Fibroblast of the aortic adventitia (primary cell): ENCODE data around the gene ACTR10. TPM values are rescaled to one million over a fixed set of nuclear protein-coding genes. Genes with fewer than 3 reads are reported as not detected.
A peak's percentile ranks its signal among the peaks of the same experiment; 100 is the strongest.

Source experiments
- DNase-seq: peaks from one replicate; pipeline ENCODE4 v3.0.0-alpha.2; 2010; ENCODE audit warnings: low read depth
- H3K4me3 ChIP-seq: 2 replicates; pipeline ENCODE4 v1.5.1; 2011; ENCODE audit warnings: low read depth, mild to moderate bottlenecking, control low read depth, low read length, moderate library complexity
- total RNA-seq: library from RNA; depleted of rRNA; stranded (reverse); fragments of >200 nt; gene quantifications from 2 replicates; pipeline ENCODE4 v1.2.3, GENCODE V29; 2012; ENCODE audit warnings: low replicate concordance
- TF ChIP-seq, protein P1 (sequence below): IDR thresholded peaks from 2 replicates; pipeline ENCODE4 v1.5.1; 2011; ENCODE audit warnings: mild to moderate bottlenecking, low read length, control low read depth, inconsistent platforms; ENCODE audit not compliant: insufficient read depth

ACTR10 gene
- total RNA-seq, 1 donor = 92.7 TPM

DNA sequence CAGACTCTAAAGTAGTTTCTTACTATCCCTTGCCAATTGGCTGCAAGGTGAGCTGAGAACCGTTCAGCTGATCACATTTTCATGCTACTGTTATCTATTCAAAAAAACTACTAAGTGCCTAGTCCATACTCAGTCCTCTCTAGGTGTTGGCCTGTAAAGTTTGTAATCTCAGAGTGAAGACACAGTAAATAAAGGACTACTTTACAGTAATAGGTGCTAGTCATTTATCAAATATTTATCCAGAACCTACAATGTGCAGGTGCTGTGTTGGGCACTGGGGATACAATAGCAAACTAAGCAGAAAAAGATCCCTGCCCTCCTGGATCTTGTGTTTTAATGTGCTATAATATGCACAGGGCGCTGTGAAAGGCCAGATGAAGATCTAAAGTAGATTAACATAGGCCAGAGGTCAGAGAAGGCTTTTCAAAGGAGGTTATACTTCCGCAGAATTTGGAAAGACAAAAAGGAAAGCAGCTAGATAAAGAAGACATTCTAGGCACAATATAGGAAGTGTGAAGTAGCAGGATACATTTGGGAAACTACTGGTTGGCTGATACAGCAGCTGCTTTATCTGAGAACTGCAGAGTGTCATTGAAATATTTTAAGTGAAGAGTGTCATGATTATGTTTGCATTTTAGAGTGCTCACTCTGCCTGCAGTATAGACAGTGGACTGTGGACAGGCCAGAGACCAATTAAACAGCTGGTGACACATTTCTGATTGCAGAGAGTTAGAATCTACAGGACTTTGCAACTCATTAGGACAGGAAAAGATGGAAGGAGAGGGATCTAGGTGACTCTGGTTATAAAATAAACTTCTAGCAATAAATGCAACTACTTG is 8.0 kb upstream of the ACTR10 start:
- no peak for DNase-seq
- H3K4me3 ChIP-seq = no peak overlapping the region
- TF ChIP-seq, protein P1, sequence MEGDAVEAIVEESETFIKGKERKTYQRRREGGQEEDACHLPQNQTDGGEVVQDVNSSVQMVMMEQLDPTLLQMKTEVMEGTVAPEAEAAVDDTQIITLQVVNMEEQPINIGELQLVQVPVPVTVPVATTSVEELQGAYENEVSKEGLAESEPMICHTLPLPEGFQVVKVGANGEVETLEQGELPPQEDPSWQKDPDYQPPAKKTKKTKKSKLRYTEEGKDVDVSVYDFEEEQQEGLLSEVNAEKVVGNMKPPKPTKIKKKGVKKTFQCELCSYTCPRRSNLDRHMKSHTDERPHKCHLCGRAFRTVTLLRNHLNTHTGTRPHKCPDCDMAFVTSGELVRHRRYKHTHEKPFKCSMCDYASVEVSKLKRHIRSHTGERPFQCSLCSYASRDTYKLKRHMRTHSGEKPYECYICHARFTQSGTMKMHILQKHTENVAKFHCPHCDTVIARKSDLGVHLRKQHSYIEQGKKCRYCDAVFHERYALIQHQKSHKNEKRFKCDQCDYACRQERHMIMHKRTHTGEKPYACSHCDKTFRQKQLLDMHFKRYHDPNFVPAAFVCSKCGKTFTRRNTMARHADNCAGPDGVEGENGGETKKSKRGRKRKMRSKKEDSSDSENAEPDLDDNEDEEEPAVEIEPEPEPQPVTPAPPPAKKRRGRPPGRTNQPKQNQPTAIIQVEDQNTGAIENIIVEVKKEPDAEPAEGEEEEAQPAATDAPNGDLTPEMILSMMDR = no peak

DNA sequence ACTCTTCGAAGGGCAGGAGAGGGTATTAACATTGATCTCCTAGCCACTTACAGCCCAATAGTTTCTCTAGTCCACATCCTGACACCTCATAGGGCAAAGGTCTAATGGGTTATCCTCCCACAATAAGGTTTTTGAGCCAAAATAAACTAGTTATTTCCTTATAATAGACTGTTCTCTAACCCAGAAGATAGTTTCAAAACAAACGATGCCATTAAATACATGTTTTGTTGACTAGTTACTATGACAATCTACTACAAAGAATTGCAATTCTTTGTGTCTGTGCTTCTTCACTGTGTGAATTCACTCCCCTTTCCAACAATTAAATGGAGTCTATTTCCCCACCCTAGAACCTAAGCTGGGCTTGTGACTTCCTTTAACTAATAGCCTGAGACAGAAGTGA is 6.4 kb upstream of the ACTR10 start:
- DNase-seq = no peak
- TF ChIP-seq, protein P1 = no peak

DNA sequence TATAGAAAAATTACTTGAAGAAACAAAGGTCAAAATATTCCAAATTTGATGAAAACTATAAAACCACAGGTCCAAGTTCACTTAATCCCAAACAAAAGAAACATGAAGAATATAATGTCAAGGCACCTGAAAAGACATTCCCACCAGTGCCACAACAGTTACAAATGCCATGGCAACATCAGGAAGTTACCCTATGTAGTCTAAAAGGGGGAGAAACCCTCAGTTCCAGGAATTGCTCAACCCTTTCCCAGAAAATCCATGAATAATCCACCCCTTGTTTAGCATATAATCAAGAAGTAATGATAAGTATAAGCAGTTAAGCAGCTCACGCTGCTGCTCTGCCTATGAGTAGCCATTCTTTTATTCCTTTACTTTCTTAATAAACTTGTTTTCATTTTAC is 3.8 kb upstream of the ACTR10 start:
- TF ChIP-seq, protein P1 = no peak
- no peak overlapping the region for H3K4me3 ChIP-seq
- DNase-seq = no peak

More for the DNA sequence above, 6.4 kb upstream of the ACTR10 start:
- H3K4me3 ChIP-seq = no peak overlapping the region

DNA sequence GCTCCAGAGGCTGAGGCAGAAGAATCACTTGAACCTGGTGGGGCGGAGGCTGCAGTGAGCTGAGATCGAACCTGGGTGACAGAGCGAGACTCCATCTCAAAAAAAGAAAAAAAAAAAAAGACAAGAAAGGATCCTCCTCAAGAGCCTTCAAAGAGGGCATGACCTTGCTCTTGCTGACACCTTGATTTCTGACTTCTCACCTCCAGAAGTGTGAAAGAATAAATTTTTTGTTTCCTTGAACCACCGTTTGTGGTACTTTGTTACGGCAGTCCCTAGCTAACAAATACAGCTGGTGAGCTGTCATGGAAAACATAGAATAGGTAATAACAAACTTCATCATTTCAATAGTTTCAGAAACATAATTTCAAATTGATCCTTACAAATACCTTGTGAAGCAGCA is 1.9 kb upstream of the ACTR10 start:
- no peak for DNase-seq
- H3K4me3 ChIP-seq = no peak overlapping the region
- TF ChIP-seq, protein P1 = no peak

DNA sequence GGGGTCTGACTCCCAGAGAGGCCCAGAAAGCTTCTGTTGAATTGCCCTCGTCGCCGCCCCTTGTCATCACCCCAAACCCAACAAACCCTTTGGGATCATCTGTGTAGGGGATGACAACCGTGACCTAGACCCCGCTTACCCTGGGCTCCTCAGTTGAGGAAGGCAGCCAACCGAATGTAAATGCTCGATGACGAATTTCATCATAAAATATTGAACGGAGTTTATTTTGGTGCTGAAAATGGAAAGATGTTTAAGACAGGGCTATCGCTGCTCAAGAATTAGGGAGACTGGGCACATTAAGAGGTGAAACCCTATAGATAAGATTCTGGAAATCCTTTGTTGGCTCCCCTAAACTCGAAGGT is 512 bp downstream of the ACTR10 start:
- H3K4me3 ChIP-seq = peak overlapping the region; percentile 75
- TF ChIP-seq, protein P1 = no peak
- no peak for DNase-seq

DNA sequence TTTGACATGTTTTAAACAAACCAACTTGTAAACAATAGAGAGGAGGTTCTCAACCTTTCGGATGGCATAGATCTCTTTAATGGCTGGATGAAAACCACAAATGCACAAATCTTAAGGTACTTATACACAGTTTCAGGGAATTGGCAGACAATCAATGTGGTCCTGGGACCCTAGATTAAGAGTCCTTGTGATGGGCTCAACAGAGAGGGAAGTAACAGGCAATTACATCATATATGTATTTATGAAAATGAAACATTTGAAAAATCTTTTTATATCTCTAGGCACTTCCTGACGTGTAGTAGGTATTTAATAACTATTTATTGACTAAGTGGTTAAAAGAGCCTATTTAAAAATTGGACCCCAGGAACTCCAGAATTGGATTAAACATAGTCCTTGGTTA is 897 bp downstream of the ACTR10 start:
- TF ChIP-seq, protein P1 = no peak
- peak overlapping the region; percentile 75 for H3K4me3 ChIP-seq
- DNase-seq = peak; percentile 7
